Body of pancreas (tissue), 4 donors: ENCODE data around the gene MXD4.
"Not testable (repeated sequence)": the region's sequence is repeated elsewhere in the genome, so short reads cannot be mapped to it uniquely, and the experiment has no call there.

Experiments
- POLR2A ChIP-seq, 3 donors: fragments of 450-650 bp; IDR thresholded peaks; one replicate each; pipeline ENCODE4 v1.6.1; 2016; ENCODE audit warnings: antibody characterized with exemption in 3 of 3, mild to moderate bottlenecking in 2 of 3
- TF ChIP-seq, protein P1 (sequence below), 7 experiments: fragments of 450-650 bp in 4 of 7; fragments of 200-600 bp in 3 of 7; sonication (generic) in 3 of 7; IDR thresholded peaks; one replicate each; pipeline ENCODE4 v1.5.1; 2016 to 2019; ENCODE audit warnings: antibody characterized with exemption in 7 of 7

DNA sequence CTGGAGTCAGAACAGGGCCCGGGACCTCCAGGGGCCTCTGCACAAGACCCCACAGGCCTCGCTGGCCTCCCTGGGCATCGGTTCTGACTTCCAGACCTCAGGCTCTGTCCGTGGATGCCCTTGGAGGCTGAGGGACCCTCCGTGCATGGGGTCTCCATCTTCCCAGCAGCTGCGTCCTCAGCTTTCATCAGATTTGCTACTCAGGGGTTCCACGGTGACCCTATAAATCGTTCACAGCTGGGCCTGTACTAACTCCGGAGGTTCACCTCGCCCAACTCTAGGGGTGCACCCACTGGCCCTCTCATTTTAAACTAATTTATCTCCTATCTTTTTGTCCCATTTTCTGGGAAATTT lies 13.1 kb upstream of the MXD4 start:
- TF ChIP-seq, protein P1, sequence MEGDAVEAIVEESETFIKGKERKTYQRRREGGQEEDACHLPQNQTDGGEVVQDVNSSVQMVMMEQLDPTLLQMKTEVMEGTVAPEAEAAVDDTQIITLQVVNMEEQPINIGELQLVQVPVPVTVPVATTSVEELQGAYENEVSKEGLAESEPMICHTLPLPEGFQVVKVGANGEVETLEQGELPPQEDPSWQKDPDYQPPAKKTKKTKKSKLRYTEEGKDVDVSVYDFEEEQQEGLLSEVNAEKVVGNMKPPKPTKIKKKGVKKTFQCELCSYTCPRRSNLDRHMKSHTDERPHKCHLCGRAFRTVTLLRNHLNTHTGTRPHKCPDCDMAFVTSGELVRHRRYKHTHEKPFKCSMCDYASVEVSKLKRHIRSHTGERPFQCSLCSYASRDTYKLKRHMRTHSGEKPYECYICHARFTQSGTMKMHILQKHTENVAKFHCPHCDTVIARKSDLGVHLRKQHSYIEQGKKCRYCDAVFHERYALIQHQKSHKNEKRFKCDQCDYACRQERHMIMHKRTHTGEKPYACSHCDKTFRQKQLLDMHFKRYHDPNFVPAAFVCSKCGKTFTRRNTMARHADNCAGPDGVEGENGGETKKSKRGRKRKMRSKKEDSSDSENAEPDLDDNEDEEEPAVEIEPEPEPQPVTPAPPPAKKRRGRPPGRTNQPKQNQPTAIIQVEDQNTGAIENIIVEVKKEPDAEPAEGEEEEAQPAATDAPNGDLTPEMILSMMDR (IDR thresholded peaks at IDR 0.05), result not testable (repeated sequence)
- not testable (repeated sequence) for TF ChIP-seq POLR2A (IDR thresholded peaks at IDR 0.05)
